HEK293T (cell line): ENCODE results near the gene LIPC.

Source experiments
- CTCF ChIA-PET: fragments of 350-600 bp; formaldehyde crosslinking; extraction: SDS; loops from one replicate; lab custom pipeline; 2021; ENCODE audit warnings: antibody characterized with exemption, inconsistent platforms; lab: Yijun Ruan, JAX
- POLR2A ChIA-PET: fragments of 350-600 bp; formaldehyde crosslinking; extraction: SDS; loops from one replicate; lab custom pipeline; 2020; ENCODE audit warnings: antibody characterized with exemption, inconsistent platforms; lab: Yijun Ruan, JAX
- DNase-seq: peaks from one replicate; pipeline ENCODE4 v3.0.0; 2012; ENCODE audit warnings: mixed read lengths; ENCODE audit errors: extremely low spot score
- ARNT ChIP-seq: fragments of 450-650 bp; IDR thresholded peaks from 2 replicates; pipeline ENCODE4 v1.6.1; 2017; ENCODE audit warnings: mild to moderate bottlenecking
- BHLHE40 ChIP-seq: fragments of 450-650 bp; IDR thresholded peaks from 2 replicates; pipeline ENCODE4 v1.6.1; 2016; ENCODE audit warnings: mild to moderate bottlenecking, moderate library complexity, borderline replicate concordance
- CTBP1 ChIP-seq: fragments of 450-650 bp; IDR thresholded peaks from 2 replicates; pipeline ENCODE4 v1.6.1; 2016; ENCODE audit warnings: borderline replicate concordance
- ELF4 ChIP-seq: fragments of 450-650 bp; IDR thresholded peaks from 2 replicates; pipeline ENCODE4 v1.6.1; 2017; ENCODE audit warnings: antibody characterized with exemption
- FOXA1 ChIP-seq: fragments of 450-650 bp; IDR thresholded peaks from 2 replicates; pipeline ENCODE4 v1.6.1; 2016; ENCODE audit warnings: mild to moderate bottlenecking
- FOXK2 ChIP-seq: fragments of 450-650 bp; IDR thresholded peaks from 2 replicates; pipeline ENCODE4 v1.6.1; 2016; ENCODE audit warnings: mild to moderate bottlenecking
- FOXM1 ChIP-seq: fragments of 450-650 bp; IDR thresholded peaks from 2 replicates; pipeline ENCODE4 v1.6.1; 2017; ENCODE audit warnings: mild to moderate bottlenecking, borderline replicate concordance
- HDGF ChIP-seq: fragments of 450-650 bp; IDR thresholded peaks from 2 replicates; pipeline ENCODE4 v1.6.1; 2017; ENCODE audit warnings: antibody characterized with exemption, borderline replicate concordance
- L3MBTL2 ChIP-seq: fragments of 450-650 bp; conservative IDR thresholded peaks from 2 replicates; pipeline ENCODE4 v1.6.1; 2016; ENCODE audit warnings: mild to moderate bottlenecking
- LEF1 ChIP-seq: fragments of 450-650 bp; IDR thresholded peaks from 2 replicates; pipeline ENCODE4 v1.6.1; 2017; ENCODE audit warnings: mild to moderate bottlenecking, borderline replicate concordance
- NFRKB ChIP-seq: fragments of 450-650 bp; IDR thresholded peaks from 2 replicates; pipeline ENCODE4 v1.6.1; 2016; ENCODE audit warnings: mild to moderate bottlenecking, moderate library complexity
- SP1 ChIP-seq: fragments of 450-650 bp; IDR thresholded peaks from 2 replicates; pipeline ENCODE4 v1.6.1; 2017
- SUZ12 ChIP-seq: fragments of 450-650 bp; IDR thresholded peaks from 2 replicates; pipeline ENCODE4 v1.6.1; 2016; ENCODE audit warnings: mild to moderate bottlenecking
- TARDBP ChIP-seq: fragments of 450-650 bp; IDR thresholded peaks from 2 replicates; pipeline ENCODE4 v1.6.1; 2016
- ZNF384 ChIP-seq: fragments of 450-650 bp; IDR thresholded peaks from 2 replicates; pipeline ENCODE4 v1.6.1; 2016
- TF ChIP-seq, protein P1 (sequence below): fragments of 450-650 bp; IDR thresholded peaks from 2 replicates; pipeline ENCODE4 v1.6.1; 2016

LIPC gene

DNA sequence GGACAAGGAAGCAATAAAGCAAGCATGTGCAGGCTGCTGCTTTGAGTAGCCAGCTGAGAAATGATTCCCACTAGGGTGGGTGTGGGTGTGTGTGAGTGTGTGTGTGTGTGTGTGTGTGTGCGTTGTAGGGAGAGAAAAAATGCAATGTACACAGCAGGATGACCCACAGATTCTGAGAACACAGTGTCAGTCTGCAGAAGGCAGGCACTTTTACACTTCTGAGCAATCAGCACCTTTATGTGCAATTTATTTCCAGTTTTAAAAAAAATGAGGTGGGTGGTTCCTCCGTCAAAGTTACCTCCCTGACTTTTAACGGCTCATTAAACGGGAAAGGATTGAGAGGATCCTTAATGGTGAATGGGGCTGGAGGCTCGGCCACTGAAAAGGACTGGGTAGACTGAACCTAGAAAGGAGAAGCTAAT lies 38.5 kb upstream of the LIPC start:
- POLR2A ChIA-PET: no interaction called here
- no peak for TF ChIP-seq CTBP1
- no peak for TF ChIP-seq SP1
- no peak for TF ChIP-seq FOXK2
- no peak for TF ChIP-seq SUZ12
- TF ChIP-seq NFRKB: no peak
- no peak for TF ChIP-seq FOXA1
- TF ChIP-seq L3MBTL2: no peak
- no peak for TF ChIP-seq HDGF
- no peak for TF ChIP-seq TARDBP
- TF ChIP-seq ARNT: no peak
- no peak for TF ChIP-seq ELF4
- no peak for TF ChIP-seq ZNF384
- CTCF ChIA-PET: no interaction called here
- DNase-seq: no peak

DNA sequence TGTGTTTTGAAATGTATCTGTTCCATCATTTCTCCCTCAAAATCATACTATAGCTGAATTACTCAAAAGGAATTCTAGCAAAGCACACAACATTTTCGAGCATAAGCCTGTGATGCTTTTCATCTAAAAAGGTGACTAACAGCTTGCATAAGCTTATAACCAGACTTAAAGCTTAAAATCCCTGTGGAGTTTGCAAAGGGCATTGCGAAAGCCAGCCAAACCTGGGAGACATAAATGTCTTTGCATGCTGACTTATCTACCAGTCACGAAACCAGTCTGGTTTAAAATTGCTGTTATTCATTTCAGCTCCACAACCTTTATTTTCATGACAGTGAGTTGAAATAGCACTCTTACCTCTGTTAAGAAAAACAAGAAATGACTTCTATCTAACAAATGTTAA lies 35.6 kb upstream of the LIPC start:
- POLR2A ChIA-PET: no interaction called here
- TF ChIP-seq ARNT: no peak
- TF ChIP-seq, protein P1, sequence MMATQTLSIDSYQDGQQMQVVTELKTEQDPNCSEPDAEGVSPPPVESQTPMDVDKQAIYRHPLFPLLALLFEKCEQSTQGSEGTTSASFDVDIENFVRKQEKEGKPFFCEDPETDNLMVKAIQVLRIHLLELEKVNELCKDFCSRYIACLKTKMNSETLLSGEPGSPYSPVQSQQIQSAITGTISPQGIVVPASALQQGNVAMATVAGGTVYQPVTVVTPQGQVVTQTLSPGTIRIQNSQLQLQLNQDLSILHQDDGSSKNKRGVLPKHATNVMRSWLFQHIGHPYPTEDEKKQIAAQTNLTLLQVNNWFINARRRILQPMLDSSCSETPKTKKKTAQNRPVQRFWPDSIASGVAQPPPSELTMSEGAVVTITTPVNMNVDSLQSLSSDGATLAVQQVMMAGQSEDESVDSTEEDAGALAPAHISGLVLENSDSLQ: no peak
- TF ChIP-seq HDGF: no peak
- no peak for TF ChIP-seq FOXM1
- TF ChIP-seq CTBP1: no peak
- TF ChIP-seq SP1: no peak
- TF ChIP-seq TARDBP: no peak
- TF ChIP-seq L3MBTL2: no peak
- TF ChIP-seq SUZ12: no peak
- no peak for TF ChIP-seq BHLHE40
- no peak for TF ChIP-seq ELF4
- no peak for TF ChIP-seq LEF1
- TF ChIP-seq FOXK2: no peak
- TF ChIP-seq FOXA1: no peak
- DNase-seq: no peak
- CTCF ChIA-PET: no interaction called here

DNA sequence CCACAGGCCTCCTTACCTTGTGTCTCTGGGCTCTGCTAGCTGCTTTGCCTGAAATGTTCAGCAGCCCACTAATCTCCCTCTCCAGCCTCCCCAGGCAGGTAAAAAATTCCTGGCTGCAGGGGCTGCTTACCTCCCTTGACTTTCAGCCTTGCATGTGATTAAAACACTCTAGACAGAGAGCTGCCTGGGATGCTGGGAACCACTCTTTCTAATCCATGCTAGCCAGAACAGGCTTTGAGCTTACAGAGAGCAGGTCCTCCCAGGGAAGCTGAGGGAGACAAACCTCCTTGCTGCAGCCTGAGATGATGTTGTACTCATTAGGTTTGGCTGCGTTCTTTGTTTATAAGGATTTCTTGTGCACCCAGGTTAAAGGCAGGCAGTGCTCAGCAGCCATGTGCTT lies 33.7 kb upstream of the LIPC start:
- POLR2A ChIA-PET: no interaction called here
- DNase-seq: no peak
- no peak for TF ChIP-seq FOXK2
- no peak for TF ChIP-seq NFRKB
- no peak for TF ChIP-seq SUZ12
- no peak for TF ChIP-seq LEF1
- TF ChIP-seq SP1: no peak
- CTCF ChIA-PET: no interaction called here

DNA sequence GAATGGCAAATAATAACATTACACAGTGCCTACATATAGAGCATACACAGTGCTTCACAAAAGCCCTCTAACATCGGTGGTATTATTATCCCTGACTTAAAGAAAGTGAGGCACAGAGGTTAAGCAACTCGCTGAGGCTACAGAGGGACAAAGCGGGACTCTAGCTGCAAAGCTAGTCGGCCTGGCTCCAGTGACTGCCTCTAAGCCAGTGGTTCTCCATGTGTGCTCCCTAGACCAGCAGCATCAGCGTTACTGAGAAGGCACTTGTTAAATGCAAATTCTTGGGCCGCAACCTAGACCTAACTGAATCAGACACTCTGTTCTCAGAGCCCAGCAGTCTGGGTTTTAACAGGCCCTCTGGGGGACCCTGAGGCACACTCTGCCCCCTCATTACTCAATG lies 33.1 kb upstream of the LIPC start:
- ChIA-PET POLR2A (no interaction called here), CTCF (no interaction called here)
- TF ChIP-seq SUZ12: no peak
- TF ChIP-seq ELF4: no peak
- no peak for TF ChIP-seq HDGF
- TF ChIP-seq FOXK2: no peak
- TF ChIP-seq, protein P1: no peak
- TF ChIP-seq TARDBP: no peak
- no peak for TF ChIP-seq FOXM1
- TF ChIP-seq LEF1: no peak
- no peak for TF ChIP-seq SP1
- TF ChIP-seq NFRKB: no peak
- no peak for DNase-seq

DNA sequence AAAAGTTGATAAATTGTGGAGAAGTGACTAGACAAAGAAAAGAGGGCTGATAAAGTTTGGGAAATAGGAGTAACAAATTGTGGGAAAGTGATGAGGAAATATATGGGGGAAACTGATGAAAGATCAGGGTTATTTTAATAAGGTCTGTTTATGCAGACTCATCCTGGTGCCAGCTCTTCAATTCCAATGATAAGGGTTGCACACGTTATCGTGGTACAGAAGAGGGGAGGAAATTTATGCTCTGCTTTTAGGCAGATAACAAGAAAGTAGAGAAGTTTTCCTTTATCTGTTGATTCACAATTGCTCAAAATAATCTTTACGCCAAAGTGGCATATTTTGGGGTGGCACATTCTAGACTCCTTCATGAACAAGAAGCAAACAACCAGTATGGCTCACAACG lies 32.1 kb upstream of the LIPC start:
- no peak for DNase-seq
- TF ChIP-seq, protein P1: no peak
- TF ChIP-seq L3MBTL2 (no peak), ARNT (no peak), HDGF (no peak), TARDBP (no peak), SP1 (no peak), FOXM1 (no peak), FOXK2 (no peak), CTBP1 (no peak)
- POLR2A ChIA-PET: no interaction called here
- CTCF ChIA-PET: no interaction called here

DNA sequence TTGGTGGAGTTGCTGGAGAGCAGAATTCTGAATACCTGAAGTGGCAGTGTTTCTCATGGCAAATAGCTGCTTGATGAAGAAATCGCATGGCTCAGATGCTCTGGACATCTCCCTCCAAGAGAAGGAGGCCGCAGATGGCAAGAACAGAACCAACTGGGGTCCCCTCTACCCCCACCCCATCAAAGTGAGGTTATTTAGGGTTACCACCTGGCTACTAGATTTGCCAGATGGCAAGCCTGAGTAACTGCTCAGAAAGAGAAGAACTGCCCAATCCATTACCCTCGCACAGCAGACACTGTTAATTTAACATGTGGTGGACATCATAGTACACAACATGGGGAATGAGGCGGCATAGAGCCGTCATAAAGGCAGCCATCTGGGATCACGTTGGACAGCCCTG lies 30.5 kb upstream of the LIPC start:
- TF ChIP-seq LEF1: no peak
- CTCF ChIA-PET: no interaction called here
- POLR2A ChIA-PET: no interaction called here
- no peak for DNase-seq

DNA sequence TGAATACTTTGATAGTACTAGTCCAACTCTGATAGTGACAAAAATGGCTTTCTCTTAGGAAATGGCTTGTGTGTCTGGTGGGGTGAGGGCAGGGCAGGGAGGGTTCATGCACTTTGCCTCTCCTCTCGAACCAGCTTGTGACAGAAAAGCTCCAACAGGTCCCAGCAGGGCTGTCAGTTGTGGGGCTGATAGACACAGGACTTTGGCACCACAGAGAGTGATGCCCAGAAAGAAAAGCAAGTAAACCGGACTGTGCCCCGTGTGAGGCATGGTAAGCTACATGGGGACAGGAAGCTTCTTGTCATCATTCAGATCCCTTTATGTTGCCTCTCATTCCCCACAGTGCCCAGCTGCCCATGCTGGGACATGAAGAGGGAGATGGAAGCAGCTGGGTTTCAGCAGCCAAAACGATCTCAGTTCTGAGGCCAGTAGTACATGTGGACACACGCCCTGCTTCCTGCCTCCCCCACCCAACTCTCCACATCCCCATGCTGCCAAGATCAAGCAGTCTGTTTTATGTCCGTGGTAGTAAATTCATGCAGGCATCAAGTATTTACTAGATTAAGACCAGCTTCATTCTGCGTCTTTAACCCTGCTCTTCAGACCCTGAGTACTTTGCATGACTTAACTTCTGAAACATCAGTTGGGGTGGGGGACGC lies 29.7 kb upstream of the LIPC start:
- ChIA-PET CTCF (no interaction called here), POLR2A (interaction anchor here (0.6 kb wide), 1 partner anchor 42 kb away, joined by 3 read pairs; no protein-coding TSS in a partner anchor)
- TF ChIP-seq FOXM1 (no peak), LEF1 (no peak), SUZ12 (no peak), HDGF (no peak)
- DNase-seq: no peak
